Measurements from ENCODE around the gene PNPLA7.
"Not testable (repeated sequence)": the region's sequence is repeated elsewhere in the genome, so short reads cannot be mapped to it uniquely, and the experiment has no call there.

The PNPLA7 gene

GRCh38 chr9:137536594-137537131, 13.5 kb downstream of the PNPLA7 start:
- DNase-seq, result not testable (repeated sequence)

GRCh38 chr9:137535120-137535428, 15.1 kb downstream of the PNPLA7 start:
- no peak for DNase-seq

DNA sequence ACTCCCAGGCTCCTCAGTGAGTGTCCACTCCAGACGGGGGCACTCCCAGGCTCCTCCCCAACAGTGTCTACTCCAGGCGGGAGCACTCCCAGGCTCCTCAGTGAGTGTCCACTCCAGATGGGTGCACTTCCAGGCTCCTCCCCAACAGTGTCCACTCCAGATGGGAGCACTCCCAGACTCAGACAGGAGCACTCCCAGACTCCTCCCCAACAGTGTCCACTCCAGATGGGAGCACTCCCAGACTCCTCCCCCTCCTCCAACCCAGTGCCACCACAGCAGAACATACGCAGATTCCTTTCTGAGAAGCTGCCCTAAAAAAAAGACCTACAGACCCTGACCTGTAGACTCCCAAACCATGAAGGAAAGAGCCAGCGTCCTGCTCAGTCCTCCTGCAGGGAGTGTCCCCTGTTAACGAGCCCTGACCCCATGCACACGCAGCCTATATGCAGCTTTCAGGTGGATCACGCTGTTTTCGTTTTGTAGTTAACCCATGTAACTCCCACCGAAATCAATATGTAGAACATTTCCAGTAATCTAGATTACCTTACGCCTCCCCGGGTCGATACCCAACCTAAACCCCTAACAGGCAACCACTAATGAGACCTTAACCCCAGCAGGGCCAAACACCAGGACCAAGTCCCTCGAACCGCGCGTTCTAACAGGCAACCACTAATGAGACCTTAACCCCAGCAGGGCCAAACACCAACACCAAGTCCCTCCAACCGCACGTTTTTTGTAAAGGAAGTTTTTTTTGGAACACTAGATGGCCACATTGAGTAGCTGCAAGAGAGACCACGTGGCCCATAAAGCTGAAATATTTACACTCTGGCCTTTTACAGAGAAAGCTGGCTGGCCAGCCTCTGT, 15.7 kb downstream of the PNPLA7 start:
- DNase-seq, result peak; percentile 87

DNA sequence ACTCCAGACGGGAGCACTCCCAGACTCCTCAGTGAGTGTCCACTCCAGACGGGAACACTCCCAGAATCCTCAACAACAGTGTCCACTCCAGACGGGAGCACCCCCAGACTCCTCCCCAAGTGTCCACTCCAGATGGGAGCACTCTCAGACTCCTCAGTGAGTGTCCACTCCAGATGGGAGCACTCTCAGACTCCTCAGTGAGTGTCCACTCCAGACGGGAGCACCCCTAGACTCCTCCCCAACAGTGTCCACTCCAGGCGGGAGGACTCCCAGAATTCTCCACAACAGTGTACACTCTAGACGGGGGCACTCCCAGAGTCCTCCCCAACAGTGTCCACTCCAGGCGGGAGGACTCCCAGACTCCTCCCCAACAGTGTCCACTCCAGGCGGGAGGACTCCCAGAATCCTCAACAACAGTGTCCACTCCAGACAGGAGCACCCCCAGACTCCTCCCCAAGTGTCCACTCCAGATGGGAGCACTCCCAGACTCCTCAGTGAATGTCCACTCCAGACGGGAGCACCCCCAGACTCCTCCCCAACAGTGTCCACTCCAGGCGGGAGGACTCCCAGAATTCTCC, 17.2 kb downstream of the PNPLA7 start:
- DNase-seq, result not testable (repeated sequence)

- DNase-seq, result no peak
Measured at GRCh38 chr9:137531099-137531765, 19.0 kb downstream of the PNPLA7 start.

GRCh38 chr9:137530331-137530730, 19.9 kb downstream of the PNPLA7 start:
- DNase-seq, result no peak

- no peak for DNase-seq
Measured at GRCh38 chr9:137524981-137525317, 25.3 kb downstream of the PNPLA7 start.

DNA sequence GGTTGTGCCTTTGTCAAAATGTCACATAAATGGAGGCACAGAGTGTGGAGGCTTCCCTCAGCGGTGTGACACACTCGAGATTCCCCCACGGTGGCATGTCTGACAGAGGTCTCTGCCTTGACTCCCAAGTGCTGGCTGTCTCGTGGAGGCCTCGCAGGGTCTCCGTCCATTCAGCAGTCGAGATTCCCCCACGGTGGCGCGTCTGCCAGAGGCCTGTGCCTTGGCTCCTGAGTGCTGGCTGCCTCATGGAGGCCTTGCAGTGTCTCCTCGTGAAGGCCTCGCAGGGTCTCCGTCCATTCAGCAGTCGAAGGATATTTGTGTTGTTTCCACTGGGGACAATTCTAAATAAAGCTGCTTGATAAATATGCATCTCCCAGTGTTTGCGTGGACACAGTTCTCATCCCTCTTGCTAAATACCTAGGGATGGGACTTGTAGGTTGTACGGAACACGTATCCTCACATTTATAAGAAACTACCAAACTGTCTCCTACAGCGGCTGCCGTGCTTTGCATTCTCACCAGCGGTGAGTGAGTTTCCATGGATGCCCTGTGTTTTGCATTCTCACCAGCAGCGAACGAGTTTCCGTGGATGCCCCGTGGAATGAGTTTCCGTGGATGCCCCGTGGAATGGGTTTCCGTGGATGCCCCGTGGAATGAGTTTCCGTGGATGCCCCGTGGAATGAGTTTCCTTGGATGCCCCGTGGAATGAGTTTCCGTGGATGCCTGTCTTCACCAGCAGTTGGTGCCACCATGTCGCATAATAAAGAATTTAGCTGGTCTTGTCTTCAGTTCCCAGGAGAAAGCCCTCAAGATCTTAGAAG, 25.8 kb downstream of the PNPLA7 start:
- no peak for DNase-seq

DNA sequence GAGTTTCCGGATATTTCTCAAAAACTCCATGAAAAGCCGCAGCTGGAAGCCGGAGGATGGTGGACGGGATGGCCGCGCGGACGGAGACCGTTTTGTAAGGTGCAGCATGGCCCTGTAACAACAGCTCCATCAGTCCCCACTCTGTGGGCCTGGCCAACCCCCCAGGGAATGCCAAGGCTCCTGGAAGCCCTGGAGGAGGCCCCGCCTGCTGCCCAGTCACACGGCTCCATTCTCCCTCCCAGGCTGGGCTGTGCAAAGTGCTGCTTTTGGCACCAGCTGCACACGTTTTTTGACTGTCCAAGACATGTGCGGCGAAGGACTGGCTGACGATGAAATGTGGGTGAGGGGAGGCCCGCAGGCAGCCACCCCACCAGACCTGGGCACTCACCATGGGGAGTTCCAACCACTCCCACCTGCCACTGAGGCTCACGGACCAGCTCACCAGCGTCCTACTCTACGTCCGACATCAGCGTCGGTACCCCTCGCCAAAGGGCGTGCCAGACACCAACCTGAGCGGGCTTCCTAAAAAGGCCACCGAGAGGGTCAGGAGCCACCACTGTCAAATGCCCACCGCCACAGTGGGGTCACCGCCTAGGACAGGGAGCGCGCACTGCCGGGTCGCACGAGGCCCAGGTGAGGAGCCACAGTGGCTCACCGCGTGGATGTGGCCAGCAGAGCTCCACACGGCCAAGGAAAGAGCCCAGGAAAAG, 27.3 kb downstream of the PNPLA7 start:
- no peak for DNase-seq

DNA sequence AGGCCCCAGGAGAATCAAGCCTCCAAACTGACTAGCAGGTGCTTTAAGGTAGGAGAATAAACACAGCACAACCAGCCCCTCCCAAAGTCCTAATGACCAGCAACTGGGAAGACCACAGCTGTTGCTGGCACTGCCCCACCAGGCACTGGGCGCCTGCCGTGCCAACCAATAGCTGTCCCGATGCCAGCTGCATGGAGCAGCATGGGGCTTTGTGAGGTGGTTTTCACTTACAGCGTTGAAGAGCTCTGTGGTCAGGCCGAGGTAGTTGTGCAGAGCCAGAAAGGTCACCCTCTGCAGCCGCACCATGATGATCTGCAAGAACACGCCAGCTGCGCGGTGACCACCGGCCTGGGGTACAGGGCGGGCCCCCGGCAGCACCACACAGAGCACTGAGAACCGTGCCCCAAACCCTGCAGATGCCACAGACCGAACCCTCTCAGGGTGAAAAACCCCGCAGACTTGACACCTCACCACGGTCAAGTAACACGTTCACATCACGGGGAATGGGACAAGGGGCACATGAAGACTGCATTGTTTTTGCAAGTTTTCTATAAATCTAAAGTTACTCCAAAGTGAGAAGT, 28.7 kb downstream of the PNPLA7 start:
- no peak for DNase-seq

DNA sequence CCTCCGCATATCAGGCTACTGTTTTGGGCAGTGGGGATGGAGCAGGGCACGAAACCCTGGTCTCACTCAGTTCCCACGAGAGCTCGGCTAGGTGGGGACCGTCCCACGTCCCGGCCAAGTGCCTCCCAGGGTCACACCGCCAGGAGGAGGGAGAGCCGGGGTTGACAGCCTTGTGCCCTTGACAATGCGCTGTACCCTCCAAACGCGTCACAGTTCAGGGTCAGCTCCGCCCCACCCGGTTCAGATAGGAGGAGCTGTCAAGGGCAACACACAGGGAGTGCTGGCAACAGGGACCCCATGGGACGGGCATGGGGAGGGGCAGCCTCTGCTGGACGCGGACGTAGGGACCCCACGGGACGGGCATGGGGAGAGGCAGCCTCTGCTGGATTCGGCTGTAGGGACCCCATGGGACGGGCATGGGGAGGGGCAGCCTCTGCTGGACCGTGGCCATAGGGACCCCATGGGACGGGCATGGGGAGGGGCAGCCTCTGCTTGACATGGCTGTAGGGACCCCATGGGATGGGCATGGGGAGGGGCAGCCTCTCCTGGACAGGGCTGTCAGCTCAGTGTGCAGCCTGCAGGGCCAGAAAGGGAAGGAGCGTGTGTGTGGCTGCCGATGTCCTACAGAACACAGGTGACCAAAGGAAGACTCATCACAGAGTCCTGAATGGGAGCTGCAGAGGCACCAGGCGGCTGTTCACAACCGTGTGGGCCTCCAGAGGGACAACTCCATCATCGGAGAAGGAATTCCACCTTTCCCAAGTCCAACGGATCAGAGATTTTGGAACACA, 29.4 kb downstream of the PNPLA7 start:
- DNase-seq, result no peak

DNA sequence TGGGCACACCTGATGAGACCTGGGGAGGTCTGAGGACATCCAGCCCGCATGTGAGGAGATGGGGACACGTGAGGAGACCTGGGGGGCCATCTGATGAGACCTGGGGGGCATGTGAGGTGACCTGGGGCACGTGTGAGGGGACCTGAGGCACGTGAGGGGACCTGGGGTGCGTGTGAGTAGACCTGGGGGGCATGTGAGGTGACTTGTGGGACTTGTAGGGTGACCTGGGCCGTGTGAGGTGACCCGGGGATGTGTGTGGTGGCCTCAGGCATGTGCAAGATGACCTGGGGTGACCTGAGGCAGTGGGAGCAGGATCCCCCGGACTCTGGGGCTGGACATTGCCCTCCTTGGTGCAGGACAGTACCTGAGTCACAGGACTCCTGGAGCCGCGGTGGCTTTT, 30.6 kb downstream of the PNPLA7 start:
- no peak for DNase-seq

DNA sequence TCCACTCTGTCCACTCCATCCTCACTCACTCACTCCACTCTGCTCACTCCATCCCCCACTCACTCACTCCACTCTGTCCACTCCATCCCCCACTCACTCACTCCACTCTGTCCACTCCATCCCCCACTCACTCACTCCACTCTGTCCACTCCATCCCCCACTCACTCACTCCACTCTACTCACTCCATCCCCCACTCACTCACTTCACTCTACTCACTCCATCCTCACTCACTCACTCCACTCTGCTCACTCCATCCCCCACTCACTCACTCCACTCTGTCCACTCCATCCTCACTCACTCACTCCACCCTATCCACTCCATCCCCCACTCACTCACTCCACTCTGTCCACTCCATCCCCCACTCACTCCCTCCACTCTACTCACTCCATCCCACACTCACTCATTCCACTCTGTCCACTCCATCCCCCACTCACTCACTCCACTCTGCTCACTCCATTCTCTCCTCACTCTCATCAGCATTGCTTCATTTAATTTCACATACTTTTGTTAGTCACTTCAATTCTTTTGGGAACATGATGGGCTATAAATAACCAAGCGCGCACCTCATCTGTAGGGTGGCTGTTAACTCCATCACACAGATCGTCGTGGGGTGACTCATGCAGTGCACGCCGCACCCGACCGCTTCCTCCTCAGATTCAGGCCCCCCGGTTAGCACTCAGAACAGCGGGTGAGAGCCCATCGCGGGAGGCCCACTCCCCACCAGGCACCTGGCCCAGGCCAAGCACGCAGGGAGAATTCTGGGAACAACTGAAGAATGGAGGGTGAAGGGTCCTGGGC, 31.3 kb downstream of the PNPLA7 start:
- DNase-seq, result not testable (repeated sequence)

DNA sequence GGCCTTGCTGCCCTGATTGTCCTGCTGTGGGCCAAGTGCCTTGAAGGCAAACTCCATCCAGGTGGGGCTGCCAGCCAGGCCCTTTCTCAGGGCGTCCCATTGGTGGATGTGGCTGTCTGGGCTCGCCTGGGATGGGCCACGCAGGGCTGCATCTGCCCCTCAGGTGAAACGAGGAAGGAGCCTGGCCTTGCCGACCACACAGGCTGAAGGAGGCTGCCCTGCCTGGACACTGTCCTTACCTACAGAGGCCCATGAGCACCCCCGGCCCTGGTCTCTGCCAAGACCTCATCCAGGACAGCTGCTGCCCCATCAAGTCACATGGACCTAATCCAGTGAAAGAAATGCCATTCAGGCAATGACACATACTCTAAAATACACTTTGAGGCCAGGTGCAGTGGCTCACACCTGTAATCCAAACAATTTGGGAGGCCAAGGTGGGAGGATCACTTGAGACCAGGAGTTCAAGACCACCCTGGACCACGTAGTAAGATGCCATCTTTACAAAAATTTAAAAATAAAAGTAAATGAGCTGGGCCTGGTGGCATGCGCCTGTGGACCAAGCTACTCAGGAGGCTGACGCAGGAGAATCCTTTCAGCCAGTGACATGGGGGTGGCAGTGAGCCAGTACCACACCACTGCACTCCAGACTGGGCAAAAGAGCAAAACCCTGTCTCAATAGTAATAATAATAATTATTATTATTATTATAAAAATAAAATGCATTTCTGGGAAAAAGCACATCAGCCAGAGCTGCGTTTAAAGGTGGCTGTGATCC, 33.9 kb downstream of the PNPLA7 start:
- DNase-seq, result no peak

- no peak for DNase-seq
Measured at GRCh38 chr9:137515338-137515724, 34.9 kb downstream of the PNPLA7 start.

GRCh38 chr9:137514691-137515337, 35.4 kb downstream of the PNPLA7 start:
- no peak for DNase-seq

GRCh38 chr9:137513801-137514570, 36.2 kb downstream of the PNPLA7 start:
- not testable (repeated sequence) for DNase-seq

DNA sequence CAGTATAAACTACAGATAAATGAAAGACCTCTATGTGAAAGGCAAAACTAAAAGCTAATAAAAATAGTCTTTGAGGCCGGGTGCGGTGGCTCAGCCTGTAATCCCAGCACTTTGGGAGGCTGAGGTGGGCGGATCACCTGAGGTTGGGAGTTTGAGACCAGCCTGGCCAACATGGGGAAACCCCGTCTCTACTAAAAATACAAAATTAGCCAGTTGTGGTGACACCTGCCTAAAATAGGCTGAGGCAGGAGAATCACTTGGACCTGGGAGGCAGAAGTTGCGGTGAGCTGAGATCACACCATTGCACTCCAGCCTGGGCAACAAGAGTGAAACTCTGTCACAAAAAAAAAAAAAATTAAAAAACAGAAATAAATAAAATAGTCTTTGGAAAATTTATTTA, 37.1 kb downstream of the PNPLA7 start:
- DNase-seq, result not testable (repeated sequence)
